ENCODE measurements around the gene FBXO31.
A peak's percentile ranks its signal among the peaks of the same experiment; 100 is the strongest.
"Not testable (repeated sequence)": the region's sequence is repeated elsewhere in the genome, so short reads cannot be mapped to it uniquely, and the experiment has no call there.

FBXO31 gene

DNA sequence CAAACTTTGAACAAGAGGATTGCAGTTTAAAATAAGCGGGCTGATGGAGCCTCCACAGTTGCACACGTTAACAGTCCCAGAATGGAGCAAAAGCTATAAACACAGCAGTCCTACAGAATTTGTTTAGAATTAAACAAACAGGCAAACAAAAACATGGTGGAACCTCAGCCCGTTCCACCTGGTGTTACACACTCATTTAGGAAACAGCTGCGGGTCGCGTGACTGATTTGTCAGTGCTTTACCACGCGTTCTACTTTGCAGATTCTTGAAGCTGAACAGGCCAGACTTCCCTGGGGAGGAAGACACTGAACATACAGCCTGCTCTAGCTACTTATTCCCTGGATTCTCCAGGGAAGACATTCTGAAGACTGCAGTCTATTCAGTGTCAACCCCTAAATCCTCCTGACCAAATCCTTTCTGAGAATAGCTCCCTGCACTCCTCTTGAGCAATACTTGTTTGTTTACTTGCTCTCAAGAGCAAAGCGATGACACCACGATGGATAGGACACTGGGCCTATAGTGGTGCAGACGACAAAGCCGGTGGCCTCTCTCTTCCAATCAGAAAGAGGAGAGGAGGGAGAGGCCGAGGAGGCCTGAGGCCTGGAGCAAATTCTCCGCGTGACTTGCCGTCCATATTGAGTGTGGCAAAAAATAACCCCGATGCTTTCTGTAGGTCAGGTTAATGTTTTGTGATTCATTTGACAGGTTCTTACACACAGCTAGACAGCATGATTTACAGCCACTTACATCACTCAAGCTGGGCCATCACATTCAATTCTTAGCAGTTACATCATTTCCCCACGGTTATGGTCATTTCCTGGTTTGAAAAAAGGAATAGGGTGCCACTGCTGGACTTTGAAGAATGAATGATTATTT is 4.6 kb upstream of the FBXO31 start:
- TF ChIP-seq, protein P1, sequence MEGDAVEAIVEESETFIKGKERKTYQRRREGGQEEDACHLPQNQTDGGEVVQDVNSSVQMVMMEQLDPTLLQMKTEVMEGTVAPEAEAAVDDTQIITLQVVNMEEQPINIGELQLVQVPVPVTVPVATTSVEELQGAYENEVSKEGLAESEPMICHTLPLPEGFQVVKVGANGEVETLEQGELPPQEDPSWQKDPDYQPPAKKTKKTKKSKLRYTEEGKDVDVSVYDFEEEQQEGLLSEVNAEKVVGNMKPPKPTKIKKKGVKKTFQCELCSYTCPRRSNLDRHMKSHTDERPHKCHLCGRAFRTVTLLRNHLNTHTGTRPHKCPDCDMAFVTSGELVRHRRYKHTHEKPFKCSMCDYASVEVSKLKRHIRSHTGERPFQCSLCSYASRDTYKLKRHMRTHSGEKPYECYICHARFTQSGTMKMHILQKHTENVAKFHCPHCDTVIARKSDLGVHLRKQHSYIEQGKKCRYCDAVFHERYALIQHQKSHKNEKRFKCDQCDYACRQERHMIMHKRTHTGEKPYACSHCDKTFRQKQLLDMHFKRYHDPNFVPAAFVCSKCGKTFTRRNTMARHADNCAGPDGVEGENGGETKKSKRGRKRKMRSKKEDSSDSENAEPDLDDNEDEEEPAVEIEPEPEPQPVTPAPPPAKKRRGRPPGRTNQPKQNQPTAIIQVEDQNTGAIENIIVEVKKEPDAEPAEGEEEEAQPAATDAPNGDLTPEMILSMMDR (IDR thresholded peaks at IDR 0.05; ENCODE audit: low read depth, low read length): no peak
- peak; percentile 98 for DNase-seq (ENCODE audit: low read depth, low spot score)
- in situ Hi-C loops (cut with HindIII; ENCODE audit: low sequenced_read_pairs): no loop called here
- H3K4me3 ChIP-seq (ENCODE audit: low read depth, low read length): no peak overlapping the region

DNA sequence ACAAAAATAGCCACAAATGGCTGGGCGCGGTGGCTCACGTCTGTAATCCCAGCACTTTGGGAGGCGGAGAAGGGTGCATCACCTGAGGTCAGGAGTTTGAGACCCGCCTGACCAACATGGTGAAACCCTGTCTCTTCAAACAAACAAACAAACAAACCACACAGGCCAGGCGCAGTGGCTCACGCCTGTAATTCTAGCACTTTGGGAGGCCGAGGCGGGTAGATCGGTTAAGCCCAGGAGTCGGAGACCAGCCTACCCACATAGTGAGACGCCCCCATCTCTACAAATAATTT is 1.2 kb upstream of the FBXO31 start:
- peak overlapping the region; percentile 66 for H3K4me3 ChIP-seq (ENCODE audit: low read depth, low read length)
- in situ Hi-C loops (cut with HindIII; ENCODE audit: low sequenced_read_pairs): not testable (repeated sequence)

DNA sequence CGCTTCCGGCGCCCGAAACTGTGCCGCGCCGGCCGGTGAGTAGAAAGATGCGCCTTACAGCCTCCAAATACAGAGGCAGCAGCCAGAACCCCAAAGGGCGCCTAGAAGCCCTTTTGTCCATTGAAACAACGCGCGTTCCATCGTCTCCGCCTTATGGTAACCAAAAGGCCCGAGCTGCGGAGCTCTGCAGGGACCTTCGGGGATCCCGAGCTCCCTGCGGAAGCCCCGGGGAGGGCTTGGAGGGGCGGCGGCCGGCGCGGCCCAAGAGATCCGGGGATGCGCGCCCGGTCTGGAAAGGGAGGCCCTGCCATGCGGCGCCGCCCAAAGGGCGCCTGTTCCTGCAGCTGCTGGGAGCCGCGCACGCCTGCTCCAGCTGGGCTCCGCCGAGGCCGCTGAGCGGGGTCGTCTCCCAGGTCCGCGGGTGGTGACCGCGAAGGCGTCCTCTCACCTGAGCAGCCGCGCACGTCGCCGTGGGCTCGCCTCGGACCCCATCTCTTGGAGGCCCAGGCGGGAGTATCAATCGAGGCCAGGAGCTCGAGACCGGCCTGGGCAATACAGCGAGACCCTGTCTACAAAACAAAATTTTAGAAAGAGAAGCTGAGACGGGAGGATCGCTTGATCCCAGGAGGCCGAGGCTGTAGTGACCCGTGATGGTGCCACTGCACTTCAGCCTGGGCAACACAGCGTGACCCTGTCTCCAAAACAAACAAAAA is 742 bp upstream of the FBXO31 start:
- in situ Hi-C loops (cut with HindIII; ENCODE audit: low sequenced_read_pairs): no loop called here
- TF ChIP-seq, protein P1 (IDR thresholded peaks at IDR 0.05; ENCODE audit: low read depth, low read length): no peak
- H3K4me3 ChIP-seq (ENCODE audit: low read depth, low read length): peak overlapping the region; percentile 66
- DNase-seq (ENCODE audit: low read depth, low spot score): no peak

More for the DNA sequence above, 1.2 kb upstream of the FBXO31 start:
- not testable (repeated sequence) for DNase-seq (ENCODE audit: low read depth, low spot score)

- peak; percentile 32 for DNase-seq (ENCODE audit: low read depth, low spot score)
- H3K4me3 ChIP-seq (ENCODE audit: low read depth, low read length): peak overlapping the region; percentile 67
- in situ Hi-C loops (cut with HindIII; ENCODE audit: low sequenced_read_pairs): no loop called here
- TF ChIP-seq, protein P1 (IDR thresholded peaks at IDR 0.05; ENCODE audit: low read depth, low read length): no peak
Measured at GRCh38 chr16:87382023-87382785, 1.4 kb downstream of the FBXO31 start.

GRCh38 chr16:87380881-87381280 is 2.7 kb downstream of the FBXO31 start:
- in situ Hi-C loops (cut with HindIII; ENCODE audit: low sequenced_read_pairs): no loop called here
- DNase-seq (ENCODE audit: low read depth, low spot score): peak; percentile 49
- peak overlapping the region; percentile 17 for H3K4me3 ChIP-seq (ENCODE audit: low read depth, low read length)
- TF ChIP-seq, protein P1 (IDR thresholded peaks at IDR 0.05; ENCODE audit: low read depth, low read length): no peak

GRCh38 chr16:87380403-87380802 is 3.2 kb downstream of the FBXO31 start:
- no peak for DNase-seq (ENCODE audit: low read depth, low spot score)
- no peak overlapping the region for H3K4me3 ChIP-seq (ENCODE audit: low read depth, low read length)
- TF ChIP-seq, protein P1 (IDR thresholded peaks at IDR 0.05; ENCODE audit: low read depth, low read length): no peak
- in situ Hi-C loops (cut with HindIII; ENCODE audit: low sequenced_read_pairs): no loop called here

DNA sequence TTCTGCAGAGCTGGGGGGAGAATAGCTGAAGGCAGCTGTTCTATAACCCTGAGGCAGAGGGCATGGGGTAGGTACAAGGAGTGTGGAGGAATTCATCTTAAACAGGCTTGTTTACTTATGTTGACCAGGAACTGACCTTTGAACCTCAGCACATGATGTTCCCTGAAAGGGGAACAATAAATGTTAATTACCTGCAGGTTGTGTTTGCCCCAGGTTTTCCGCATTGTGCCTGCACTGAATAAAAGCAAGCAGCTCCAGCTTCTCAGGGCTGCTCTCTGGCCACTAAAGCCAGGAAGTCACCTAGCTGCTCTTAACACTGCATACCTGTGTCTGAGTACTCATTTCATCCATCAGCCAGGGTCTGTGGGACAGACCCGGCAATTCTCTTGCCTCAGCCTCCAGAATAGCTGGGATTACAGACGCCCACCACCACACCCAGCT is 4.2 kb downstream of the FBXO31 start:
- DNase-seq (ENCODE audit: low read depth, low spot score); H3K4me3 ChIP-seq (ENCODE audit: low read depth, low read length); in situ Hi-C loops (cut with HindIII; ENCODE audit: low sequenced_read_pairs): not testable (repeated sequence)
